ENCODE data around the gene IL17C.

IL17C gene

GRCh38 chr16:88628512-88628974, 9.8 kb upstream of the IL17C start:
- DNase-seq: peak; percentile 43

DNA sequence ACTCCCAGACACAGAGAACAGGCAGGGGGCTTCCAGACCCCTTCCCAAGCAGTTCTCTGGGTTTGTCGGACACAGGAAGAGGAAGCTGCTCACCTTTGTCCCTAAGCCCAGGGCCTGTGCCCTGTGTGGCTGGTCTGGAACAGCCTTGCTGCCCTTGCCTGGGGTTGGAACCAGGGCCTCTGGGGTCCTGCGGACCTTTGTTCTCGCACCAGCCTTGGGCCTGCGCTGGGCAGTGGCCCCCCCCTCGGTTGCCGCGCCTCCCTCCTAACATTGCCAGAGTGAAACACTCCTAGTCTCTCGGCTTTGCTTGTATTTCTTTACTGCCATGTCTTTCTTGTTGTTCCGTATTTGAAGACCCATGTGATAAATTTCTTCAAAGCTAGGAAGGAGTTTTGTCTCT, 8.5 kb upstream of the IL17C start:
- no peak for DNase-seq

GRCh38 chr16:88630433-88630832, 7.9 kb upstream of the IL17C start:
- DNase-seq: no peak

DNA sequence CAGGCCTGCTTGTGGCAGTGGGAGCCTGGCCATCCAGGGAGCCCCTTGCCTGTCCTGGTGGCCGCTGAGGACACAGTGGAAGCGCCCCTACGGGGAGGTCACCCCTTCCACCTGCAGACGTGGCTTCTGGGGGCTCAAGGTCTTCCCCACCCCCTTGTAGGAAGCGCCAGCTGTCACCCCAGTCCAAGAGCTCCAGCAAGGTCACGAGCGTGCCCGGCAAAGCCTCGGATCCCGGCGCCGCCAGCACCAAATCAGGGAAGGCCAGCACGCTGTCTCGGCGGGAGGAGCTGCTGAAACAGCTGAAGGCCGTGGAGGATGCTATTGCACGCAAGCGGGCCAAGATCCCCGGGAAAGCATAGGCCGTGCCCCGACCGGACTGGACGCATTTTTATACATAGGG, 7.4 kb upstream of the IL17C start:
- no peak for DNase-seq

- no peak for DNase-seq
Observed at GRCh38 chr16:88631384-88631783, 7.0 kb upstream of the IL17C start.

- no peak for DNase-seq
Observed at GRCh38 chr16:88631920-88632586, 6.3 kb upstream of the IL17C start.

DNA sequence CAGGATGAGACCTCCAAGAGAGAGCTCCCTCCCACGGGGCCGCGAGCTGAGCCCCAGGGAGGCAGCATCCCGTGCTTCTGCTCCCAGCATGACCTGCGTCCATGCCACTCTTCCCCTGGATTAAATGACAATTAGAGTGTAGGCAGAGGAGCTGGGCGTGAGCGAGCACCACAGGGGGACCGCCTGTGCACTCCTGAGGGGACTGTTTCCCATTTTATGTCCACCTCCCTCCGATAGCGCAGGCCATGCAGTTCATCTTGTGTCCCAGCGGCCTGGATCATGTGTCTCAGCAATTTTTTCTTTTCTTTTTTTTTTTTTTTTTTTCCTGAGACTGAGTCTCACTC, 5.8 kb upstream of the IL17C start:
- no peak for DNase-seq

GRCh38 chr16:88633684-88634140, 4.7 kb upstream of the IL17C start:
- no peak for DNase-seq

- no peak for DNase-seq
Observed at GRCh38 chr16:88634141-88634993, 4.0 kb upstream of the IL17C start.

GRCh38 chr16:88634994-88635670, 3.2 kb upstream of the IL17C start:
- DNase-seq: no peak

- no peak for DNase-seq
Observed at GRCh38 chr16:88635671-88636319, 2.6 kb upstream of the IL17C start.

- DNase-seq: no peak
Observed at GRCh38 chr16:88636488-88637265, 1.7 kb upstream of the IL17C start.

- no peak for DNase-seq
Observed at GRCh38 chr16:88639231-88640038, 1.1 kb downstream of the IL17C start.

DNA sequence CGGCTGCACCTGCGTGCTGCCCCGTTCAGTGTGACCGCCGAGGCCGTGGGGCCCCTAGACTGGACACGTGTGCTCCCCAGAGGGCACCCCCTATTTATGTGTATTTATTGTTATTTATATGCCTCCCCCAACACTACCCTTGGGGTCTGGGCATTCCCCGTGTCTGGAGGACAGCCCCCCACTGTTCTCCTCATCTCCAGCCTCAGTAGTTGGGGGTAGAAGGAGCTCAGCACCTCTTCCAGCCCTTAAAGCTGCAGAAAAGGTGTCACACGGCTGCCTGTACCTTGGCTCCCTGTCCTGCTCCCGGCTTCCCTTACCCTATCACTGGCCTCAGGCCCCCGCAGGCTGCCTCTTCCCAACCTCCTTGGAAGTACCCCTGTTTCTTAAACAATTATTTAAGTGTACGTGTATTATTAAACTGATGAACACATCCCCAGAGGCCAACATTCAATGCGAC, 1.7 kb downstream of the IL17C start:
- DNase-seq: no peak

- DNase-seq: no peak
Observed at GRCh38 chr16:88640498-88641247, 2.3 kb downstream of the IL17C start.

DNA sequence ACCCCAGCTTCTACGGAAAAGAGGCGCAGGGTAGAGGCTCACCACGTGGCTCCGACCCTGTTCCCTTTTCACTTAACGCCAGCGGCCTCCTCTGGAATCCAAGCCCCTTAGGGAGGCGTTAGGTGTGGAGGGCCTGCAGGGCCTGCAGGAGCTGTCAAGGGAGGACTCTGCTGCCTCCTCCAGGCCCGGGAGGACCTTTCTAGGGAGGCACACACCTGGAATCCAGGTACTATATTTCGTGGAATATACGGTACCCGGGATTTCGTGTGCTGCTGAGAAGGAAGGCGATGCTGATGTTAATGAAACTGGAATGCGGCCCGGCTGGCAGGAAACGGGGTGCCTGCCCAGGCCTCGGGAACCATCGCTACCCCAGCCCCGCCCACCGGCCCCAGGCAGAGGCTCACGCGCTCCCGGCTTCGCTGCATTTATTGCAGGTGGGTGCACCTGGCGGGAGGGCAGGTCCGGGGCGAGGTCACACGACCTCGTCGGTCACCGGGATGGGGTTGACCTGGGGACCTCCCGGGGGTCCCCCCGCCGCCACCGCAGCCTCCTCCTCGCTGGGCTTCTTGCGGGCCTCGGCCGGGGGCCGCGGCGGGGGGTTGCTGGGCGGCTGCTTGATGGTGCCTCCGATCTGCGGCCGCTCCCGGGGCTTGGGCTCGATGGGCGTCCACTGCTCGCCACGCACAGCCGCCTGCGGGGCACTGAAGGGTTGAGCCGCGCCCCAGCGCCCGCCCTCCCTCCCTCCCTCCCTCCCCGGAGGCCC, 4.7 kb downstream of the IL17C start:
- DNase-seq: no peak

DNA sequence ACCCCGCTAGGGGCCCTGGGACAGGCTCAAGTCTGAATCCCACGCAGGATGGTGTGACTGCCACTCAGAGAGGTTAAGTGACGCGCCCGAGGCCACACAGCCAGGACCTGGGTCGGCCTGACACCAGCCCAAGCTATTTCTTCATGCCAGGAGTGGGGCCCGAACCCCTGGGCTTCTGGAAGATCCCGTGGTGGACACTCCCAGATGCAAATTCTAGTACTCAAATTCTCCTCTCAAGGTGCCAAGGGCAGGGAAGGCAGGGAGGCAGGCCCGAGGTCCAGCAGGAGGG, 5.2 kb downstream of the IL17C start:
- DNase-seq: no peak

GRCh38 chr16:88645455-88645854, 7.1 kb downstream of the IL17C start:
- no peak for DNase-seq

GRCh38 chr16:88645941-88646340, 7.6 kb downstream of the IL17C start:
- DNase-seq: no peak

All from fibroblast of skin of back (primary cell).